Lung (tissue), 13 donors: ENCODE results near the gene C11orf86. TPM values are rescaled to one million over a fixed set of nuclear protein-coding genes. Genes with fewer than 3 reads are reported as not detected.

Experiments used
- ATAC-seq: fragments of 200-7000 bp; cut with Tn5 transposase; one replicate; pipeline ENCODE4 v1.9.1; 2020; ENCODE audit warnings: moderate number of reproducible peaks; ENCODE audit not compliant: insufficient read depth, low FRiP score
- DNase-seq, 3 donors: peaks; one replicate each; pipeline ENCODE4 v3.0.0-alpha.2; 2013 to 2017
- H3K27ac ChIP-seq, 2 donors: one replicate each; pipeline ENCODE4 v1.5.1; 2013; ENCODE audit warnings: mild to moderate bottlenecking in 2 of 2, moderate library complexity in 2 of 2, control low read depth in 1 of 2, inconsistent platforms in 1 of 2, low read depth in 1 of 2, low read length in 1 of 2
- H3K27me3 ChIP-seq, 3 donors: one replicate each; pipeline ENCODE4 v1.5.1; 2013; ENCODE audit warnings: low read length in 2 of 3; ENCODE audit not compliant: control insufficient read depth in 3 of 3, insufficient read depth in 3 of 3
- H3K36me3 ChIP-seq, 4 donors: one replicate each; pipeline ENCODE4 v1.5.1; 2013; ENCODE audit warnings: low read length in 4 of 4, mild to moderate bottlenecking in 1 of 4, moderate library complexity in 1 of 4; ENCODE audit not compliant: control insufficient read depth in 4 of 4, insufficient read depth in 4 of 4
- H3K4me1 ChIP-seq, 5 donors: one replicate each; pipeline ENCODE4 v1.5.1; 2013; ENCODE audit warnings: low read length in 5 of 5, mild to moderate bottlenecking in 2 of 5, moderate library complexity in 1 of 5; ENCODE audit not compliant: control insufficient read depth in 5 of 5, insufficient read depth in 5 of 5
- H3K4me3 ChIP-seq: one replicate; pipeline ENCODE4 v1.5.1; 2013; ENCODE audit warnings: mild to moderate bottlenecking, control low read depth, moderate library complexity
- H3K9ac ChIP-seq, 2 donors: one replicate each; pipeline ENCODE4 v1.5.1; 2013; ENCODE audit warnings: low read length in 2 of 2, control low read depth in 1 of 2; ENCODE audit not compliant: insufficient read depth in 1 of 2
- H3K9me3 ChIP-seq, 4 donors: one replicate each; pipeline ENCODE4 v1.5.1; 2013; ENCODE audit warnings: low read length in 3 of 4, mild to moderate bottlenecking in 1 of 4, moderate library complexity in 1 of 4; ENCODE audit not compliant: control insufficient read depth in 4 of 4, insufficient read depth in 3 of 4
- CTCF ChIP-seq: IDR thresholded peaks from 2 replicates; pipeline ENCODE4 v1.5.1; 2012; ENCODE audit warnings: mild to moderate bottlenecking; ENCODE audit errors: control extremely low read depth, extremely low read depth
- WGBS, 2 donors: extraction: QIAGEN DNeasy Blood & Tissue Kit; methylation state at CpG; one replicate each; pipeline ENCODE4 v1.1.7; 2013; 5-methylcytosine and 5-hydroxymethylcytosine counted together
- polyA plus RNA-seq, 2 donors: library from polyadenylated mRNA; stranded (reverse); fragments of 200-250 nt; gene quantifications; one replicate each; pipeline ENCODE4 v1.2.1, GENCODE V29; 2013
- small RNA-seq: library from RNA; depleted of rRNA; stranded (forward); fragments of <200 nt; gene quantifications from one replicate; pipeline ENCODE3, GENCODE V24; 2014; ENCODE audit warnings: low replicate concordance
- total RNA-seq, 2 donors: library from RNA; depleted of rRNA in 1 of 2; stranded (reverse); fragments of >200 nt in 1 of 2; gene quantifications; one replicate each; pipeline ENCODE4 v1.2.1, GENCODE V29; 2014 to 2021
- donor health status: control.
- donor health status: control.
- donor health status: Bipolar disorder and iron deficiency.
- donor health status: healthy.
- donor health status: DM: yes; HTN: yes; CAD: no.

The C11orf86 gene
- total and polyA plus RNA-seq, 4 donors, result not detected

- Histone ChIP-seq H3K36me3 (no peaks in the 10 kb centered on the region), H3K27me3 (peaks cover 3 to 30% (median 14%) of the 10 kb centered on the region in 3 donors), H3K27ac (no peak overlapping the region), H3K9ac (no peak overlapping the region), H3K4me3 (no peak overlapping the region), H3K9me3 (peaks cover 0 to 3% (median 0%) of the 10 kb centered on the region in 4 donors), H3K4me1 (peaks cover 0 to 13% (median 5%) of the 10 kb centered on the region in 5 donors)
- DNase-seq (no peak), ATAC-seq (no peak)
- no peak for TF ChIP-seq CTCF
- WGBS, 2 donors, result 76 to 85% methylated on average over 1 of the region's 1 CpG
Observed at GRCh38 chr11:67024966-67025365, 49.9 kb downstream of the C11orf86 start.

- ATAC-seq (no peak), DNase-seq (no peak)
- Histone ChIP-seq H3K4me1 (peaks cover 0 to 13% (median 5%) of the 10 kb centered on the region in 5 donors), H3K36me3 (no peaks in the 10 kb centered on the region), H3K27ac (no peak overlapping the region), H3K4me3 (no peak overlapping the region), H3K9me3 (peaks cover 0 to 3% (median 0%) of the 10 kb centered on the region in 4 donors), H3K27me3 (peaks cover 3 to 30% (median 14%) of the 10 kb centered on the region in 3 donors), H3K9ac (no peak overlapping the region)
- TF ChIP-seq CTCF, result no peak
- WGBS, 2 donors, result 81 to 83% methylated on average over 8 of the region's 8 CpGs
Observed at GRCh38 chr11:67025750-67026149, 50.6 kb downstream of the C11orf86 start.

Small RNAs within 50 kb of the gene (small RNA-seq; reads per million reads assigned to genes)
- gene MIR3163, result not detected

Other genes with a start within 250 kb of the C11orf86 start
- 10 to 100 TPM; 13.2 to 16.1 TPM for gene SPTBN2, start 246.1 kb upstream of the C11orf86 start, total RNA-seq
- gene SPTBN2, start 246.1 kb upstream of the C11orf86 start, polyA plus RNA-seq, result 1 to 10 TPM; 4.7 to 9.4 TPM
- gene RCE1, start 131.9 kb upstream of the C11orf86 start, total RNA-seq, result 10 to 100 TPM; 19.5 to 22.8 TPM
- 10 to 100 TPM in 1 of 2 donors, 1 to 10 TPM in 1; 8.7 to 24.0 TPM for gene RCE1, start 131.9 kb upstream of the C11orf86 start, polyA plus RNA-seq
- 10 to 100 TPM in 1 of 2 donors, 1 to 10 TPM in 1; 4.6 to 34.4 TPM for gene LRFN4, start 118.2 kb upstream of the C11orf86 start, total RNA-seq
- gene LRFN4, start 118.2 kb upstream of the C11orf86 start, polyA plus RNA-seq, result 10 to 100 TPM; 15.0 to 15.6 TPM
- 10 to 100 TPM in 1 of 2 donors, 1 to 10 TPM in 1; 5.5 to 32.5 TPM for gene PC, start 16.9 kb upstream of the C11orf86 start, total RNA-seq
- gene PC, start 16.9 kb upstream of the C11orf86 start, polyA plus RNA-seq, result 10 to 100 TPM; 10.3 to 13.6 TPM
- gene SYT12, start 47.8 kb downstream of the C11orf86 start, total RNA-seq, result under 1 TPM in 1 of 2 donors, not detected in 1; 0.25 TPM
- gene SYT12, start 47.8 kb downstream of the C11orf86 start, polyA plus RNA-seq, result under 1 TPM; 0.12 to 0.17 TPM
- 10 to 100 TPM in 1 of 2 donors, 1 to 10 TPM in 1; 7.3 to 17.5 TPM for gene RHOD, start 81.5 kb downstream of the C11orf86 start, total RNA-seq
- gene RHOD, start 81.5 kb downstream of the C11orf86 start, polyA plus RNA-seq, result 10 to 100 TPM; 15.4 to 39.3 TPM
- 100 to 1,000 TPM in 1 of 2 donors, 10 to 100 TPM in 1; 81.8 to 102 TPM for gene KDM2A, start 144.0 kb downstream of the C11orf86 start, total RNA-seq
- gene KDM2A, start 144.0 kb downstream of the C11orf86 start, polyA plus RNA-seq, result 10 to 100 TPM; 30.6 to 44.6 TPM